GM12878 (cell line): ENCODE results near the gene HNRNPA2B1. TPM values are rescaled to one million over a fixed set of nuclear protein-coding genes. Genes with fewer than 3 reads are reported as not detected.
A peak's percentile ranks its signal among the peaks of the same experiment; 100 is the strongest.

Experiments used
- ATAC-seq: fragments of 200-7000 bp; cut with Tn5 transposase; 3 replicates; pipeline ENCODE4 v1.9.1; 2020; ENCODE audit warnings: mild to moderate bottlenecking, moderate library complexity
- BruUV-seq: library from RNA; stranded (reverse); fragments of 400-500 nt; replicated peaks from 2 replicates; lab custom pipeline; 2021; lab: Mats Ljungman, UMichigan
- CTCF ChIA-PET: fragments of 300-600 bp; sonication (Branson Sonifier 250); formaldehyde crosslinking; extraction: SDS; loops from one replicate; lab custom pipeline; 2021; ENCODE audit warnings: inconsistent platforms; lab: Yijun Ruan, JAX
- POLR2A ChIA-PET: fragments of 350-600 bp; formaldehyde crosslinking; extraction: SDS; loops from one replicate; lab custom pipeline; 2021; ENCODE audit warnings: inconsistent platforms; lab: Charles Lee
- RAD21 ChIA-PET: fragments of 300-600 bp; sonication (Branson Sonifier 250); formaldehyde crosslinking; loops from one replicate; lab custom pipeline; 2023; ENCODE audit warnings: antibody characterized with exemption; ENCODE audit not compliant: unreplicated experiment; lab: Charles Lee
- SMC1A ChIA-PET: fragments of 300-600 bp; sonication (Branson Sonifier 250); formaldehyde crosslinking; loops from one replicate; lab custom pipeline; 2023; ENCODE audit not compliant: unreplicated experiment, uncharacterized antibody; lab: Charles Lee
- DNase-seq: peaks from one replicate; pipeline ENCODE4 v3.0.0-alpha.2; 2011; ENCODE audit warnings: low read depth, low spot score
- FAIRE-seq: peaks from 3 replicates; lab custom pipeline; 2011; peaks lifted over from hg19 to GRCh38; lab: Jason Lieb, UNC
- H2AFZ ChIP-seq: 2 replicates; pipeline ENCODE4 v1.6.0; 2011; ENCODE audit warnings: low read depth, low read length, control low read depth; ENCODE audit not compliant: control insufficient read depth
- H3K27ac ChIP-seq: 2 replicates; pipeline ENCODE4 v1.5.1; 2011; ENCODE audit warnings: control low read depth; ENCODE audit not compliant: control insufficient read depth, insufficient read depth
- H3K27me3 ChIP-seq, 2 experiments: replicated peaks in 1 of 2; 2 replicates each; pipeline versions ENCODE4 v1.6.0 to v1.6.1; 2011; ENCODE audit warnings: low read length in 1 of 2; ENCODE audit not compliant: control insufficient read depth in 2 of 2, insufficient read depth in 2 of 2
- H3K36me3 ChIP-seq, 2 experiments: 2 replicates each; pipeline ENCODE4 v1.5.1; 2011; ENCODE audit warnings: low read length in 1 of 2; ENCODE audit not compliant: control insufficient read depth in 2 of 2, insufficient read depth in 2 of 2
- H3K4me1 ChIP-seq: 2 replicates; pipeline ENCODE4 v1.6.1; 2011; ENCODE audit warnings: mild to moderate bottlenecking, low read length, moderate library complexity, mixed read lengths; ENCODE audit not compliant: control insufficient read depth, insufficient read depth
- H3K4me2 ChIP-seq: 2 replicates; pipeline ENCODE4 v1.6.0; 2011; ENCODE audit warnings: control low read depth; ENCODE audit not compliant: control insufficient read depth, insufficient read depth
- H3K4me3 ChIP-seq: fragments of 200-600 bp; sonication (generic); 2 replicates; pipeline ENCODE4 v1.5.1; 2016
- H3K79me2 ChIP-seq: 2 replicates; pipeline ENCODE4 v1.6.0; 2011; ENCODE audit warnings: low read length; ENCODE audit not compliant: control insufficient read depth, insufficient read depth
- H3K9ac ChIP-seq: 2 replicates; pipeline ENCODE4 v1.8.0; 2011; ENCODE audit warnings: low read length, control low read depth, mixed read lengths; ENCODE audit not compliant: control insufficient read depth, insufficient read depth
- H3K9me3 ChIP-seq: replicated peaks from 3 replicates; pipeline ENCODE4 v1.5.1; 2011; ENCODE audit warnings: mild to moderate bottlenecking, low read length; ENCODE audit not compliant: control insufficient read depth, insufficient read depth
- H4K20me1 ChIP-seq: 2 replicates; pipeline ENCODE4 v1.6.0; 2011; ENCODE audit not compliant: control insufficient read depth, insufficient read depth
- ATF3 ChIP-seq: IDR thresholded peaks from 2 replicates; pipeline ENCODE4 v1.6.1; 2011; ENCODE audit warnings: low read depth, mild to moderate bottlenecking, low read length, moderate library complexity, borderline replicate concordance; ENCODE audit errors: extremely low read depth
- CUX1 ChIP-seq: IDR thresholded peaks from 2 replicates; pipeline ENCODE4 v1.6.1; 2012; ENCODE audit warnings: improper control_type of control experiment, low read depth, low read length; ENCODE audit not compliant: insufficient replicate concordance
- PKNOX1 ChIP-seq: fragments of 450-650 bp; IDR thresholded peaks from 2 replicates; pipeline ENCODE4 v1.6.1; 2016; ENCODE audit warnings: mild to moderate bottlenecking
- POLR2AphosphoS2 ChIP-seq: IDR thresholded peaks from 2 replicates; pipeline ENCODE4 v1.6.1; 2011; ENCODE audit warnings: low read depth, mild to moderate bottlenecking, low read length, improper control_type of control experiment, moderate library complexity
- RELB ChIP-seq: fragments of 450-650 bp; IDR thresholded peaks from 2 replicates; pipeline ENCODE4 v1.6.1; 2017; ENCODE audit warnings: low read depth, mild to moderate bottlenecking, moderate library complexity
- RUNX3 ChIP-seq: IDR thresholded peaks from 2 replicates; pipeline ENCODE4 v1.6.1; 2012; ENCODE audit warnings: low read length, inconsistent platforms
- SUPT20H ChIP-seq: IDR thresholded peaks from 2 replicates; pipeline ENCODE4 v1.6.1; 2011; ENCODE audit warnings: low read depth, mild to moderate bottlenecking, low read length, moderate library complexity, borderline replicate concordance; ENCODE audit not compliant: control insufficient read depth
- TAF1 ChIP-seq: IDR thresholded peaks from 2 replicates; pipeline ENCODE4 v1.6.1; 2011; ENCODE audit warnings: mild to moderate bottlenecking, low read depth, low read length, borderline replicate concordance
- WGBS: methylation state at CpG from one replicate; pipeline ENCODE4 v1.1.6; 2016; ENCODE audit warnings: low lambda C conversion rate; ENCODE audit not compliant: insufficient replicate concordance, insufficient coverage; ENCODE audit errors: missing lambda C conversion rate; 5-methylcytosine and 5-hydroxymethylcytosine counted together
- in situ Hi-C: fragments of 300-500 bp; cut with MboI; formaldehyde crosslinking; loops from 9 replicates; pipeline ENCODE4 v1.14.3; 2018; ENCODE audit warnings: mixed read lengths
- intact Hi-C: fragments of 100-400 bp; cut with micrococcal nuclease; formaldehyde crosslinking; loops from one replicate; pipeline ENCODE4 v1.14.2; 2022; ENCODE audit not compliant: unreplicated experiment
- polyA plus RNA-seq, 11 experiments: library from polyadenylated mRNA; depleted of rRNA in 4 of 11; unstranded in 6 of 11; stranded (reverse) in 5 of 11; fragments of >200 nt; fragmentation: Nextera tagmentation in 4 of 11; fragmentation: Illumina TruSeq in 1 of 11; extraction: Ambion mirVana in 4 of 11; extraction: Trizol in 1 of 11; gene quantifications; 1 replicate in 1 of 11; 2 replicates in 10 of 11; pipeline versions ENCODE4 v1.2.1 to v1.2.3, GENCODE V29; 2011 to 2016; ENCODE audit warnings: inconsistent platforms in 2 of 11, missing spikeins in 2 of 11, low read depth in 1 of 11
- total RNA-seq, 4 experiments: library from RNA; depleted of rRNA in 3 of 4; stranded (reverse); fragments of >200 nt in 3 of 4; fragmentation: Illumina TruSeq in 1 of 4; extraction: Trizol in 1 of 4; gene quantifications; 2 replicates each; pipeline versions ENCODE4 v1.2.1 to v1.2.3, GENCODE V29; 2013 to 2021

The HNRNPA2B1 gene
- total and polyA plus RNA-seq, 10 of the 15 experiments (the other 5 are each of a cell fraction or from before 2014, with no cell fraction given) = 295 to 1,396 (median 932) TPM

- ChIA-PET POLR2A (interaction anchor here (1.0 to 12.7 kb wide), 12 partner anchors 9 to 101 kb away, joined by 3 to 206 read pairs (median 5); partner anchors contain the start of genes CBX3, HNRNPA2B1 and NFE2L3), CTCF (interaction anchor here (1.1 to 13.1 kb wide), 12 partner anchors 8 to 299 kb away, joined by 3 to 203 read pairs (median 8); partner anchors contain the start of gene NFE2L3)
- intact Hi-C loops = loop anchor here (5.0 kb wide), 1 partner anchor 299 kb away; no protein-coding TSS in a partner anchor
Observed at GRCh38 chr7:26191233-26191973, 9.1 kb downstream of the HNRNPA2B1 start.

More at GRCh38 chr7:26191233-26191973, 9.1 kb downstream of the HNRNPA2B1 start:
- H2AFZ ChIP-seq = no peak overlapping the region
- no peak for ATAC-seq
- no peak overlapping the region for H3K27ac ChIP-seq
- H3K9me3 ChIP-seq = no peaks in the 10 kb centered on the region
- H3K36me3 ChIP-seq = peaks cover 8 to 52% of the 10 kb centered on the region in 2 experiments
- H3K79me2 ChIP-seq = peaks cover 64% of the 10 kb centered on the region
- peaks cover 8% of the 10 kb centered on the region; the same call in 1 of the 2 replicates for H4K20me1 ChIP-seq
- TF ChIP-seq RELB (no peak), PKNOX1 (no peak), SUPT20H (no peak), RUNX3 (no peak), ATF3 (no peak), CUX1 (no peak), TAF1 (no peak), POLR2AphosphoS2 (0 out of 2 replicates have a peak, but pooled peaks have one; percentile 35)
- H3K27me3 ChIP-seq = no peaks in the 10 kb centered on the region
- FAIRE-seq = no peak
- no TSS peak for BruUV-seq
- H3K4me3 ChIP-seq = peak overlapping the region; percentile 13; the same call in 1 of the 2 replicates
- in situ Hi-C loops = loop anchor here (5.0 to 10.0 kb wide), 2 partner anchors 99 to 173 kb away; no protein-coding TSS in a partner anchor
- H3K4me2 ChIP-seq = peak overlapping the region; percentile 29; the same call in 1 of the 2 replicates
- ChIA-PET RAD21 (interaction anchor here (0.8 to 12.7 kb wide), 11 partner anchors 10 to 299 kb away, joined by 3 to 164 read pairs (median 10); partner anchors contain the start of gene CBX3), SMC1A (interaction anchor here (0.7 to 11.0 kb wide), 19 partner anchors 8 to 299 kb away, joined by 3 to 198 read pairs (median 6); partner anchors contain the start of gene NFE2L3)
- no peak overlapping the region for H3K9ac ChIP-seq
- peaks cover 33% of the 10 kb centered on the region for H3K4me1 ChIP-seq
- DNase-seq = no peak
- WGBS = 68% methylated on average over 7 of the region's 7 CpGs
